BJ (cell line): ENCODE data around the gene XYLT1. TPM values are rescaled to one million over a fixed set of nuclear protein-coding genes. Genes with fewer than 3 reads are reported as not detected.
"Not testable (repeated sequence)": the region's sequence is repeated elsewhere in the genome, so short reads cannot be mapped to it uniquely, and the experiment has no call there.

Source experiments
- CTCF ChIA-PET: fragments of 350-600 bp; formaldehyde crosslinking; extraction: SDS; loops from one replicate; lab custom pipeline; 2021; ENCODE audit warnings: antibody characterized with exemption, inconsistent platforms; lab: Yijun Ruan, JAX
- POLR2A ChIA-PET: fragments of 300-600 bp; sonication (Branson Sonifier 250); formaldehyde crosslinking; extraction: SDS; loops from one replicate; lab custom pipeline; 2021; ENCODE audit warnings: antibody characterized with exemption; lab: Charles Lee
- DNase-seq: peaks from one replicate; pipeline ENCODE4 v3.0.0-alpha.2; 2011; ENCODE audit warnings: low read depth
- H3K27me3 ChIP-seq: 2 replicates; pipeline ENCODE4 v1.6.0; 2011; ENCODE audit warnings: low read length; ENCODE audit not compliant: control insufficient read depth, insufficient read depth
- H3K36me3 ChIP-seq: 2 replicates; pipeline ENCODE4 v1.5.1; 2011; ENCODE audit warnings: low read length; ENCODE audit not compliant: control insufficient read depth, insufficient read depth
- H3K4me3 ChIP-seq: 2 replicates; pipeline ENCODE4 v1.5.1; 2011; ENCODE audit warnings: low read depth, mild to moderate bottlenecking, control low read depth, low read length
- CTCF ChIP-seq: IDR thresholded peaks from 2 replicates; pipeline ENCODE4 v1.5.1; 2011; ENCODE audit warnings: low read depth, mild to moderate bottlenecking, control low read depth, inconsistent platforms, low read length, moderate library complexity; ENCODE audit not compliant: insufficient read depth
- polyA plus RNA-seq: library from polyadenylated mRNA; depleted of rRNA; stranded (reverse); fragments of >200 nt; gene quantifications from 2 replicates; pipeline ENCODE4 v1.2.3, GENCODE V29; 2011

The XYLT1 gene
- polyA plus RNA-seq, 1 experiment: 15.9 TPM

GRCh38 chr16:17508303-17508702 is 37.5 kb upstream of the XYLT1 start:
- ChIA-PET POLR2A (no interaction called here), CTCF (no interaction called here)
- no peak for DNase-seq
- no peak for TF ChIP-seq CTCF
- Histone ChIP-seq H3K27me3 (no peaks in the 10 kb centered on the region), H3K36me3 (no peaks in the 10 kb centered on the region), H3K4me3 (no peak overlapping the region)

- H3K36me3 ChIP-seq, H3K27me3 ChIP-seq, H3K4me3 ChIP-seq, DNase-seq, CTCF ChIA-PET, POLR2A ChIA-PET: not testable (repeated sequence)
These were observed 36.8 kb upstream of the XYLT1 start for GRCh38 chr16:17507516-17507915.

- H3K27me3 ChIP-seq, DNase-seq, POLR2A ChIA-PET, H3K36me3 ChIP-seq, H3K4me3 ChIP-seq: not testable (repeated sequence)
- CTCF ChIA-PET: interaction anchor here (1.5 kb wide), 1 partner anchor 10 kb away, joined by 3 read pairs; no protein-coding TSS in a partner anchor
These were observed 35.1 kb upstream of the XYLT1 start for GRCh38 chr16:17505828-17506227.

- DNase-seq: no peak
- no peak overlapping the region for H3K4me3 ChIP-seq
- H3K36me3 ChIP-seq: no peaks in the 10 kb centered on the region
- ChIA-PET CTCF (interaction anchor here (0.7 to 1.4 kb wide), 4 partner anchors 14 to 75 kb away, joined by 3 to 4 read pairs (median 3); no protein-coding TSS in a partner anchor), POLR2A (no interaction called here)
- no peak for TF ChIP-seq CTCF
- H3K27me3 ChIP-seq: no peaks in the 10 kb centered on the region
These were observed 33.3 kb upstream of the XYLT1 start for GRCh38 chr16:17504050-17504449.

- ChIA-PET CTCF (interaction anchor here (0.8 to 1.4 kb wide), 3 partner anchors 24 to 76 kb away, joined by 3 to 4 read pairs (median 3); no protein-coding TSS in a partner anchor), POLR2A (no interaction called here)
- H3K36me3 ChIP-seq: no peaks in the 10 kb centered on the region
- no peak for DNase-seq
- H3K27me3 ChIP-seq: no peaks in the 10 kb centered on the region
- TF ChIP-seq CTCF: no peak
- no peak overlapping the region for H3K4me3 ChIP-seq
These were observed 32.6 kb upstream of the XYLT1 start for GRCh38 chr16:17503331-17503730.

GRCh38 chr16:17501321-17501720 is 30.6 kb upstream of the XYLT1 start:
- ChIA-PET POLR2A (no interaction called here), CTCF (no interaction called here)
- Histone ChIP-seq H3K36me3 (no peaks in the 10 kb centered on the region), H3K27me3 (no peaks in the 10 kb centered on the region), H3K4me3 (no peak overlapping the region)
- DNase-seq: no peak
- TF ChIP-seq CTCF: no peak
